GM23338 (cell line): ENCODE measurements around the gene CYTIP. TPM values are rescaled to one million over a fixed set of nuclear protein-coding genes. Genes with fewer than 3 reads are reported as not detected.

ENCODE experiments used
- ATAC-seq: fragments of 200-7000 bp; cut with Tn5 transposase; 3 replicates; pipeline ENCODE4 v1.9.1; 2020
- DNase-seq: peaks from one replicate; pipeline ENCODE4 v3.0.0-alpha.2; 2015; ENCODE audit warnings: low spot score
- H2AFZ ChIP-seq: fragments of 200-600 bp; sonication (generic); 2 replicates; pipeline ENCODE4 v1.8.0; 2016; ENCODE audit warnings: antibody characterized with exemption, mild to moderate bottlenecking, moderate library complexity
- H3F3A ChIP-seq: fragments of 200-600 bp; sonication (generic); replicated peaks from 2 replicates; pipeline ENCODE4 v1.8.0; 2017; ENCODE audit warnings: antibody characterized with exemption, mixed run types, low read depth
- H3K27ac ChIP-seq: fragments of 200-600 bp; sonication (generic); 2 replicates; pipeline ENCODE4 v1.6.1; 2016; ENCODE audit warnings: low read depth
- H3K27me3 ChIP-seq: fragments of 200-600 bp; sonication (generic); 2 replicates; pipeline ENCODE4 v1.8.0; 2016; ENCODE audit warnings: mild to moderate bottlenecking, mixed run types, moderate library complexity; ENCODE audit not compliant: insufficient read depth
- H3K36me3 ChIP-seq: fragments of 200-600 bp; sonication (generic); 2 replicates; pipeline ENCODE4 v1.8.0; 2016; ENCODE audit warnings: mild to moderate bottlenecking; ENCODE audit not compliant: insufficient read depth
- H3K4me1 ChIP-seq: fragments of 200-600 bp; sonication (generic); 2 replicates; pipeline ENCODE4 v1.8.0; 2016; ENCODE audit warnings: mild to moderate bottlenecking, moderate library complexity; ENCODE audit not compliant: insufficient read depth
- H3K4me2 ChIP-seq: fragments of 200-600 bp; sonication (generic); 2 replicates; pipeline ENCODE4 v1.7.1; 2017; ENCODE audit warnings: mixed run types
- H3K4me3 ChIP-seq: fragments of 200-600 bp; sonication (generic); 2 replicates; pipeline ENCODE4 v1.6.1; 2016; ENCODE audit warnings: mixed run types
- H3K79me2 ChIP-seq: fragments of 200-600 bp; sonication (generic); replicated peaks from 2 replicates; pipeline ENCODE4 v1.8.0; 2017; ENCODE audit warnings: mild to moderate bottlenecking; ENCODE audit not compliant: insufficient read depth
- H3K9me2 ChIP-seq: fragments of 200-600 bp; sonication (generic); 2 replicates; pipeline ENCODE4 v1.8.0; 2017; ENCODE audit not compliant: insufficient read depth
- H4K20me1 ChIP-seq: fragments of 200-600 bp; sonication (generic); replicated peaks from 2 replicates; pipeline ENCODE4 v1.8.0; 2017; ENCODE audit warnings: mild to moderate bottlenecking; ENCODE audit not compliant: insufficient read depth
- H3K27ac Mint-ChIP-seq: 2 replicates; pipeline ENCODE4 v1.8.0; 2020; ENCODE audit warnings: inconsistent platforms, mild to moderate bottlenecking, moderate library complexity, mixed read lengths
- H3K27me3 Mint-ChIP-seq: 3 replicates; pipeline ENCODE4 v1.8.0; 2022; ENCODE audit warnings: low read depth, mild to moderate bottlenecking, moderate library complexity, mixed read lengths, inconsistent platforms; ENCODE audit not compliant: insufficient read depth, poor library complexity
- H3K36me3 Mint-ChIP-seq: 3 replicates; pipeline ENCODE4 v1.8.0; 2021; ENCODE audit warnings: low read depth, mild to moderate bottlenecking, inconsistent platforms, moderate library complexity, mixed read lengths
- H3K4me1 Mint-ChIP-seq: 3 replicates; pipeline ENCODE4 v1.8.0; 2020; ENCODE audit warnings: mild to moderate bottlenecking, inconsistent platforms, mixed read lengths
- H3K4me3 Mint-ChIP-seq: 3 replicates; pipeline ENCODE4 v1.8.0; 2021; ENCODE audit warnings: moderate library complexity, mild to moderate bottlenecking, inconsistent platforms, mixed read lengths
- H3K9me3 Mint-ChIP-seq: 3 replicates; pipeline ENCODE4 v1.8.0; 2020; ENCODE audit warnings: moderate library complexity, mild to moderate bottlenecking, inconsistent platforms, mixed read lengths
- CREB1 ChIP-seq: fragments of 250-450 bp; sonication (Bioruptor Pico); IDR thresholded peaks from 2 replicates; pipeline ENCODE4 v1.5.0; 2020; ENCODE audit warnings: low read depth, mild to moderate bottlenecking, moderate library complexity
- EZH2 ChIP-seq: fragments of 200-600 bp; sonication (generic); IDR thresholded peaks from one replicate; pipeline ENCODE4 v1.8.0; 2017; ENCODE audit warnings: antibody characterized with exemption, mild to moderate bottlenecking, low read depth; ENCODE audit not compliant: unreplicated experiment
- EZH2phosphoT487 ChIP-seq: fragments of 200-600 bp; sonication (generic); IDR thresholded peaks from one replicate; pipeline ENCODE4 v1.8.1; 2018; ENCODE audit warnings: antibody characterized with exemption; ENCODE audit not compliant: unreplicated experiment
- JUNB ChIP-seq: IDR thresholded peaks from one replicate; pipeline ENCODE4 v1.6.1; 2016; ENCODE audit warnings: antibody characterized with exemption; ENCODE audit not compliant: unreplicated experiment
- NANOG ChIP-seq: IDR thresholded peaks from 2 replicates; pipeline ENCODE4 v1.6.1; 2016; ENCODE audit warnings: antibody characterized with exemption, borderline replicate concordance
- POLR2AphosphoS5 ChIP-seq: IDR thresholded peaks from 2 replicates; pipeline ENCODE4 v1.6.1; 2016; ENCODE audit warnings: antibody characterized with exemption, low read depth
- STAT1 ChIP-seq: IDR thresholded peaks from one replicate; pipeline ENCODE4 v1.6.1; 2016; ENCODE audit warnings: antibody characterized with exemption; ENCODE audit not compliant: unreplicated experiment
- ZNF114 ChIP-seq: fragments of 250-450 bp; sonication (Bioruptor Pico); IDR thresholded peaks from 2 replicates; pipeline ENCODE4 v1.5.0; 2020; ENCODE audit warnings: mild to moderate bottlenecking, moderate library complexity
- ZNF331 ChIP-seq: fragments of 250-450 bp; sonication (Bioruptor Pico); IDR thresholded peaks from 2 replicates; pipeline ENCODE4 v1.5.0; 2020; ENCODE audit warnings: low read depth, mild to moderate bottlenecking, moderate library complexity
- polyA plus RNA-seq: library from polyadenylated mRNA; unstranded; fragments of >200 nt; fragmentation: Nextera tagmentation; extraction: Ambion mirVana; gene quantifications from 2 replicates; pipeline ENCODE4 v1.2.1, GENCODE V29; 2016
- total RNA-seq: library from RNA; depleted of rRNA; stranded (reverse); fragments of >200 nt; shearing (Covaris generic); gene quantifications from 2 replicates; pipeline ENCODE4 v1.2.3, GENCODE V29; 2014
- TF ChIP-seq, protein P1 (sequence below), 2 experiments: fragments of 200-600 bp in 1 of 2; sonication (generic) in 1 of 2; conservative IDR thresholded peaks; 2 replicates each; pipeline versions ENCODE4 v1.5.1 to v1.6.1; 2016 to 2017; ENCODE audit warnings: antibody characterized with exemption in 2 of 2, low read depth in 2 of 2, mild to moderate bottlenecking in 2 of 2, moderate library complexity in 1 of 2
- TF ChIP-seq, protein P2 (sequence below): IDR thresholded peaks from 2 replicates; pipeline ENCODE4 v1.6.1; 2016; ENCODE audit warnings: antibody characterized with exemption
- TF ChIP-seq, protein P3 (sequence below): IDR thresholded peaks from one replicate; pipeline ENCODE4 v1.6.1; 2018; ENCODE audit warnings: antibody characterized with exemption; ENCODE audit not compliant: unreplicated experiment

The CYTIP gene
- total and polyA plus RNA-seq, 2 experiments from 2014 or later = not detected

DNA sequence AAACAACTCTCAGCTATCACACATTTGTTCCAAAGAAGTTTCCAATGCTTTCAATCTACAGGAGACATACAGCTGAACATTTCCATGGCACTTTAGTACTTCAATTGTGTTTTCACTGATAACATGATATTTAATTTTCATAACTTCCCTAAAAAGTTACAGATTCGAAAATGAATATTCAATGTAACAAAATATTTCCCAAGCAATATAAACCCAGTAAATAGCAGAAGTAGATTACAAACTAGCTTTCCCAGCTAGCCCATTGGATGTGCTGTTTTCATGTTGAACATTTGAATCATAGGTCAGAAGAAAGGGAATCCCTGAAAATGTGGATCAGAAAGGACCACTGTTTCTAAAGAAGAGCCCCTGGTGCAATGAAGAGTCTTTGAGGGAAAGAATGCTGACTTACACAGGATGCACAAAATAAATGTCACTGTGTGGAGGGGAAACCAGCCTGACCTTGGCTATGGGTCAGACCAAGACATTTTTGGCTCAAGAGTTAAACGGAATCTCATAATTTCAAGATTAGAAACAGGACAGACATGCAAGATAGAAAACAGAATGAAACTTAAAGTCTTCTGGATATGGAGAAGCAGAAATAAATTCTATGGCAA lies 22.5 kb downstream of the CYTIP start (continued):
- TF ChIP-seq, protein P1, sequence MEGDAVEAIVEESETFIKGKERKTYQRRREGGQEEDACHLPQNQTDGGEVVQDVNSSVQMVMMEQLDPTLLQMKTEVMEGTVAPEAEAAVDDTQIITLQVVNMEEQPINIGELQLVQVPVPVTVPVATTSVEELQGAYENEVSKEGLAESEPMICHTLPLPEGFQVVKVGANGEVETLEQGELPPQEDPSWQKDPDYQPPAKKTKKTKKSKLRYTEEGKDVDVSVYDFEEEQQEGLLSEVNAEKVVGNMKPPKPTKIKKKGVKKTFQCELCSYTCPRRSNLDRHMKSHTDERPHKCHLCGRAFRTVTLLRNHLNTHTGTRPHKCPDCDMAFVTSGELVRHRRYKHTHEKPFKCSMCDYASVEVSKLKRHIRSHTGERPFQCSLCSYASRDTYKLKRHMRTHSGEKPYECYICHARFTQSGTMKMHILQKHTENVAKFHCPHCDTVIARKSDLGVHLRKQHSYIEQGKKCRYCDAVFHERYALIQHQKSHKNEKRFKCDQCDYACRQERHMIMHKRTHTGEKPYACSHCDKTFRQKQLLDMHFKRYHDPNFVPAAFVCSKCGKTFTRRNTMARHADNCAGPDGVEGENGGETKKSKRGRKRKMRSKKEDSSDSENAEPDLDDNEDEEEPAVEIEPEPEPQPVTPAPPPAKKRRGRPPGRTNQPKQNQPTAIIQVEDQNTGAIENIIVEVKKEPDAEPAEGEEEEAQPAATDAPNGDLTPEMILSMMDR (conservative IDR thresholded peaks at IDR 0.05; ENCODE audit: low read depth in 2 of 2) = no peak
- TF ChIP-seq POLR2AphosphoS5 (no peak), NANOG (no peak), ZNF331 (CRISPR knock-in tag) (no peak), CREB1 (no peak), STAT1 (no peak), EZH2phosphoT487 (no peak), EZH2 (no peak), JUNB (no peak)
- TF ChIP-seq, protein P2, sequence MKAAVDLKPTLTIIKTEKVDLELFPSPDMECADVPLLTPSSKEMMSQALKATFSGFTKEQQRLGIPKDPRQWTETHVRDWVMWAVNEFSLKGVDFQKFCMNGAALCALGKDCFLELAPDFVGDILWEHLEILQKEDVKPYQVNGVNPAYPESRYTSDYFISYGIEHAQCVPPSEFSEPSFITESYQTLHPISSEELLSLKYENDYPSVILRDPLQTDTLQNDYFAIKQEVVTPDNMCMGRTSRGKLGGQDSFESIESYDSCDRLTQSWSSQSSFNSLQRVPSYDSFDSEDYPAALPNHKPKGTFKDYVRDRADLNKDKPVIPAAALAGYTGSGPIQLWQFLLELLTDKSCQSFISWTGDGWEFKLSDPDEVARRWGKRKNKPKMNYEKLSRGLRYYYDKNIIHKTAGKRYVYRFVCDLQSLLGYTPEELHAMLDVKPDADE = no peak

DNA sequence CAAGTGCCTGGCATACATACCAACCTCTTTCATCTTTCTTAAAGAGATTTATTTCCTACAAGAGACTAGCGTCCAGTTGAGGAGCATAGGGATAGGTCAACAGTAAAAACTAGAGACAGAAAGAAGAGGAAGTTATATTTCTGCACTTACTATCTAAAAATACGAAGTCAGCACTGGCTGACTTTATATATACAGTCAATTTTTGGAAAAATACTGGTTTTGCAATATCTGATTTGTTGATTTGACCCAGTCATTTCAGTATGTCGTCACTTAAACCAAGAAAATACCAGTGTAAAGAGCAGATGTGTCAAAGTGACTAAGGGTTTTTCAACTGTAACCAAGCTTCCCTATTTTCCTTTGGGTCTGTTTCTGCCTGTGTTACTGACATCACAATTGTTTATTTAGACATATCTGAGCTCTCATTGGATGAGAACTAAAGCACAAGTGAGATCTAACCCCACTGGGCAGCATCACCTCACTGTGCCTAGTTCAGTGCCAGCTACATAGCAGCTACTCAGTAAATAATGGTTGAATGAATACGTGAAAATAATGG lies 23.0 kb downstream of the CYTIP start:
- no peak overlapping the region for H3K27ac Mint-ChIP-seq
- Histone ChIP-seq H3K4me1 (no peaks in the 10 kb centered on the region), H2AFZ (no peak overlapping the region), H3K79me2 (no peaks in the 10 kb centered on the region), H3K4me2 (no peak overlapping the region), H3K27ac (no peak overlapping the region), H3K9me2 (no peaks in the 10 kb centered on the region), H3K36me3 (no peaks in the 10 kb centered on the region), H3K27me3 (no peaks in the 10 kb centered on the region), H3F3A (no peaks in the 10 kb centered on the region), H3K4me3 (no peak overlapping the region), H4K20me1 (no peaks in the 10 kb centered on the region)
- no peak for ATAC-seq
- H3K27me3 Mint-ChIP-seq = peaks cover 2% of the 10 kb centered on the region
- no peak overlapping the region for H3K4me3 Mint-ChIP-seq
- TF ChIP-seq, protein P3, sequence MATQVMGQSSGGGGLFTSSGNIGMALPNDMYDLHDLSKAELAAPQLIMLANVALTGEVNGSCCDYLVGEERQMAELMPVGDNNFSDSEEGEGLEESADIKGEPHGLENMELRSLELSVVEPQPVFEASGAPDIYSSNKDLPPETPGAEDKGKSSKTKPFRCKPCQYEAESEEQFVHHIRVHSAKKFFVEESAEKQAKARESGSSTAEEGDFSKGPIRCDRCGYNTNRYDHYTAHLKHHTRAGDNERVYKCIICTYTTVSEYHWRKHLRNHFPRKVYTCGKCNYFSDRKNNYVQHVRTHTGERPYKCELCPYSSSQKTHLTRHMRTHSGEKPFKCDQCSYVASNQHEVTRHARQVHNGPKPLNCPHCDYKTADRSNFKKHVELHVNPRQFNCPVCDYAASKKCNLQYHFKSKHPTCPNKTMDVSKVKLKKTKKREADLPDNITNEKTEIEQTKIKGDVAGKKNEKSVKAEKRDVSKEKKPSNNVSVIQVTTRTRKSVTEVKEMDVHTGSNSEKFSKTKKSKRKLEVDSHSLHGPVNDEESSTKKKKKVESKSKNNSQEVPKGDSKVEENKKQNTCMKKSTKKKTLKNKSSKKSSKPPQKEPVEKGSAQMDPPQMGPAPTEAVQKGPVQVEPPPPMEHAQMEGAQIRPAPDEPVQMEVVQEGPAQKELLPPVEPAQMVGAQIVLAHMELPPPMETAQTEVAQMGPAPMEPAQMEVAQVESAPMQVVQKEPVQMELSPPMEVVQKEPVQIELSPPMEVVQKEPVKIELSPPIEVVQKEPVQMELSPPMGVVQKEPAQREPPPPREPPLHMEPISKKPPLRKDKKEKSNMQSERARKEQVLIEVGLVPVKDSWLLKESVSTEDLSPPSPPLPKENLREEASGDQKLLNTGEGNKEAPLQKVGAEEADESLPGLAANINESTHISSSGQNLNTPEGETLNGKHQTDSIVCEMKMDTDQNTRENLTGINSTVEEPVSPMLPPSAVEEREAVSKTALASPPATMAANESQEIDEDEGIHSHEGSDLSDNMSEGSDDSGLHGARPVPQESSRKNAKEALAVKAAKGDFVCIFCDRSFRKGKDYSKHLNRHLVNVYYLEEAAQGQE = no peak
- TF ChIP-seq, protein P1 (conservative IDR thresholded peaks at IDR 0.05; ENCODE audit: low read depth in 2 of 2) = no peak
- TF ChIP-seq CREB1 (no peak), EZH2phosphoT487 (no peak), POLR2AphosphoS5 (no peak), NANOG (no peak), EZH2 (no peak), ZNF331 (CRISPR knock-in tag) (no peak), ZNF114 (no peak), STAT1 (no peak), JUNB (no peak)
- TF ChIP-seq, protein P2 = no peak
- DNase-seq = no peak
- peaks cover 4% of the 10 kb centered on the region; the same call in 1 of the 3 replicates for H3K36me3 Mint-ChIP-seq
- H3K4me1 Mint-ChIP-seq = no peaks in the 10 kb centered on the region
- H3K9me3 Mint-ChIP-seq = peaks cover 10% of the 10 kb centered on the region; the same call in 2 of the 3 replicates
